ENCODE results near the gene CEP131.

The CEP131 gene

GRCh38 chr17:81221371-81221841 lies 1.4 kb downstream of the CEP131 start:
- no peak for DNase-seq

- no peak for DNase-seq
Observed at GRCh38 chr17:81219476-81220180, 3.1 kb downstream of the CEP131 start.

- no peak for DNase-seq
Observed at GRCh38 chr17:81218991-81219390, 3.8 kb downstream of the CEP131 start.

GRCh38 chr17:81218459-81218858 lies 4.3 kb downstream of the CEP131 start:
- no peak for DNase-seq

GRCh38 chr17:81217491-81217890 lies 5.3 kb downstream of the CEP131 start:
- no peak for DNase-seq

- DNase-seq = no peak
Observed at GRCh38 chr17:81213978-81214377, 8.8 kb downstream of the CEP131 start.

GRCh38 chr17:81212365-81212764 lies 10.4 kb downstream of the CEP131 start:
- no peak for DNase-seq

- no peak for DNase-seq
Observed at GRCh38 chr17:81210868-81211267, 11.9 kb downstream of the CEP131 start.

- DNase-seq = no peak
Observed at GRCh38 chr17:81210466-81210865, 12.3 kb downstream of the CEP131 start.

- no peak for DNase-seq
Observed at GRCh38 chr17:81209141-81209540, 13.6 kb downstream of the CEP131 start.

- no peak for DNase-seq
Observed at GRCh38 chr17:81208651-81209050, 14.1 kb downstream of the CEP131 start.

- no peak for DNase-seq
Observed at GRCh38 chr17:81207610-81208581, 14.9 kb downstream of the CEP131 start.

GRCh38 chr17:81206657-81207056 lies 16.1 kb downstream of the CEP131 start:
- DNase-seq = no peak

- no peak for DNase-seq
Observed at GRCh38 chr17:81206166-81206565, 16.6 kb downstream of the CEP131 start.

- DNase-seq = no peak
Observed at GRCh38 chr17:81204578-81204977, 18.2 kb downstream of the CEP131 start.

GRCh38 chr17:81203136-81203535 lies 19.6 kb downstream of the CEP131 start:
- DNase-seq = no peak

- DNase-seq = no peak
Observed at GRCh38 chr17:81202318-81202717, 20.4 kb downstream of the CEP131 start.

GRCh38 chr17:81200695-81201580 lies 21.8 kb downstream of the CEP131 start:
- no peak for DNase-seq

GRCh38 chr17:81200201-81200600 lies 22.6 kb downstream of the CEP131 start:
- no peak for DNase-seq

GRCh38 chr17:81199482-81199830 lies 23.3 kb downstream of the CEP131 start:
- DNase-seq = no peak

- DNase-seq = no peak
Observed at GRCh38 chr17:81198826-81199481, 23.8 kb downstream of the CEP131 start.

- DNase-seq = no peak
Observed at GRCh38 chr17:81197831-81198490, 24.8 kb downstream of the CEP131 start.
